Coronary artery (tissue), 2 donors: Measurements from ENCODE around the gene PPP3R1.

ENCODE experiments used
- DNase-seq: peaks from one replicate; pipeline ENCODE4 v3.0.0-alpha.2; 2017; ENCODE audit warnings: low spot score
- H3K27ac ChIP-seq, 2 donors: fragments of 200-600 bp; sonication (generic); one replicate each; pipeline ENCODE4 v1.5.1; 2016 to 2019
- H3K4me3 ChIP-seq: fragments of 200-600 bp; sonication (generic); 2 replicates; pipeline ENCODE4 v1.5.1; 2016; ENCODE audit warnings: mild to moderate bottlenecking, moderate library complexity
- CTCF ChIP-seq: fragments of 200-600 bp; sonication (generic); IDR thresholded peaks from one replicate; pipeline ENCODE4 v1.5.1; 2019; ENCODE audit warnings: antibody characterized with exemption

PPP3R1 gene

GRCh38 chr2:68193787-68194372, 58.5 kb downstream of the PPP3R1 start:
- DNase-seq = no peak
- TF ChIP-seq CTCF = no peak
- H3K4me3 ChIP-seq = no peak overlapping the region
- no peak overlapping the region for H3K27ac ChIP-seq

- DNase-seq = no peak
- no peak for TF ChIP-seq CTCF
- Histone ChIP-seq H3K27ac (peak overlapping the region in 1 of 2 donors; percentile 19), H3K4me3 (no peak overlapping the region)
These were observed 59.2 kb downstream of the PPP3R1 start for GRCh38 chr2:68193144-68193543.

GRCh38 chr2:68190991-68191731, 61.2 kb downstream of the PPP3R1 start:
- TF ChIP-seq CTCF = no peak
- Histone ChIP-seq H3K27ac (no peak overlapping the region), H3K4me3 (no peak overlapping the region)
- DNase-seq = no peak

GRCh38 chr2:68189991-68190784, 62.1 kb downstream of the PPP3R1 start:
- no peak for TF ChIP-seq CTCF
- no peak overlapping the region for H3K27ac ChIP-seq
- no peak for DNase-seq
- no peak overlapping the region for H3K4me3 ChIP-seq

- no peak for DNase-seq
- TF ChIP-seq CTCF = no peak
- Histone ChIP-seq H3K4me3 (no peak overlapping the region), H3K27ac (no peak overlapping the region)
These were observed 63.5 kb downstream of the PPP3R1 start for GRCh38 chr2:68188831-68189230.

- Histone ChIP-seq H3K4me3 (no peak overlapping the region), H3K27ac (no peak overlapping the region)
- no peak for TF ChIP-seq CTCF
- DNase-seq = no peak
These were observed 65.0 kb downstream of the PPP3R1 start for GRCh38 chr2:68187329-68187728.
